Neural progenitor cell (in vitro differentiated cells): ENCODE data around the gene CYLD. TPM values are rescaled to one million over a fixed set of nuclear protein-coding genes. Genes with fewer than 3 reads are reported as not detected.

Source experiments
- DNase-seq: peaks from one replicate; pipeline ENCODE4 v3.0.0-alpha.2; 2016; ENCODE audit warnings: low spot score
- H2AFZ ChIP-seq: fragments of 200-600 bp; sonication (generic); replicated peaks from 2 replicates; pipeline ENCODE4 v1.6.1; 2016; ENCODE audit warnings: antibody characterized with exemption
- H3F3A ChIP-seq: fragments of 200-600 bp; sonication (generic); 2 replicates; pipeline ENCODE4 v1.6.1; 2016; ENCODE audit warnings: antibody characterized with exemption, low read depth
- H3K27ac ChIP-seq: fragments of 200-600 bp; sonication (generic); 2 replicates; pipeline ENCODE4 v1.5.1; 2016; ENCODE audit warnings: mild to moderate bottlenecking
- H3K27me3 ChIP-seq: fragments of 200-600 bp; sonication (generic); 2 replicates; pipeline ENCODE4 v1.6.1; 2016; ENCODE audit warnings: mild to moderate bottlenecking, moderate library complexity
- H3K36me3 ChIP-seq: fragments of 200-600 bp; sonication (generic); 2 replicates; pipeline ENCODE4 v1.5.1; 2016
- H3K4me1 ChIP-seq: fragments of 200-600 bp; sonication (generic); 2 replicates; pipeline ENCODE4 v1.6.1; 2016; ENCODE audit warnings: mixed run types
- H3K4me2 ChIP-seq: fragments of 200-600 bp; sonication (generic); 2 replicates; pipeline ENCODE4 v1.6.1; 2016
- H3K4me3 ChIP-seq: fragments of 200-600 bp; sonication (generic); 2 replicates; pipeline ENCODE4 v1.5.1; 2016
- H3K79me2 ChIP-seq: fragments of 200-600 bp; sonication (generic); 2 replicates; pipeline ENCODE4 v1.6.1; 2016; ENCODE audit warnings: low read depth
- H3K9ac ChIP-seq: fragments of 200-600 bp; sonication (generic); 2 replicates; pipeline ENCODE4 v1.6.1; 2016
- H3K9me3 ChIP-seq: fragments of 200-600 bp; sonication (generic); 2 replicates; pipeline ENCODE4 v1.5.1; 2016; ENCODE audit warnings: low read depth
- H4K20me1 ChIP-seq: fragments of 200-600 bp; sonication (generic); 2 replicates; pipeline ENCODE4 v1.6.1; 2016; ENCODE audit warnings: low read depth
- H3K27ac Mint-ChIP-seq: 3 replicates; pipeline ENCODE4 v1.8.0; 2021; ENCODE audit warnings: mixed read lengths
- H3K27me3 Mint-ChIP-seq: 2 replicates; pipeline ENCODE4 v1.8.0; 2022; ENCODE audit warnings: low read depth, mild to moderate bottlenecking, inconsistent platforms, moderate library complexity, mixed read lengths; ENCODE audit not compliant: insufficient read depth
- H3K36me3 Mint-ChIP-seq: 3 replicates; pipeline ENCODE4 v1.8.0; 2021; ENCODE audit warnings: mixed read lengths
- H3K4me1 Mint-ChIP-seq: 3 replicates; pipeline ENCODE4 v1.8.0; 2021; ENCODE audit warnings: mixed read lengths
- H3K4me3 Mint-ChIP-seq: 3 replicates; pipeline ENCODE4 v1.8.0; 2021; ENCODE audit warnings: mild to moderate bottlenecking, moderate library complexity, mixed read lengths
- H3K9me3 Mint-ChIP-seq: 3 replicates; pipeline ENCODE4 v1.8.0; 2020; ENCODE audit warnings: mixed read lengths
- CTCF ChIP-seq: fragments of 200-600 bp; sonication (generic); IDR thresholded peaks from 2 replicates; pipeline ENCODE4 v1.5.1; 2017; ENCODE audit warnings: antibody characterized with exemption, mild to moderate bottlenecking
- EZH2 ChIP-seq: fragments of 200-600 bp; sonication (generic); IDR thresholded peaks from 2 replicates; pipeline ENCODE4 v1.6.1; 2017; ENCODE audit warnings: antibody characterized with exemption, mild to moderate bottlenecking, moderate library complexity
- EZH2phosphoT487 ChIP-seq: fragments of 200-600 bp; sonication (generic); IDR thresholded peaks from 2 replicates; pipeline ENCODE4 v1.6.1; 2017; ENCODE audit warnings: antibody characterized with exemption
- microRNA-seq: library from miRNA; unstranded; fragments of <30 nt; microRNA quantifications from one replicate; pipeline ENCODE4, GENCODE V29; 2016
- small RNA-seq: library from RNA; depleted of rRNA; stranded (forward); fragments of <200 nt; gene quantifications from one replicate; pipeline ENCODE3, GENCODE V24; 2015
- total RNA-seq: library from RNA; depleted of rRNA; stranded (reverse); fragments of >200 nt; gene quantifications from 2 replicates; pipeline ENCODE4 v1.2.3, GENCODE V29; 2015; ENCODE audit warnings: low replicate concordance

Gene CYLD
- total RNA-seq, 1 donor from 2014 or later: 22.0 TPM

GRCh38 chr16:50847166-50847565 is 105.3 kb downstream of the CYLD start:
- no peak overlapping the region for H3K4me3 Mint-ChIP-seq
- no peak overlapping the region for H3K27ac Mint-ChIP-seq
- H3K36me3 Mint-ChIP-seq: no peaks in the 10 kb centered on the region

GRCh38 chr16:50848755-50849514 is 107.0 kb downstream of the CYLD start:
- Histone ChIP-seq H3K36me3 (no peaks in the 10 kb centered on the region), H3K27me3 (no peaks in the 10 kb centered on the region), H3K79me2 (no peaks in the 10 kb centered on the region), H3K9me3 (no peaks in the 10 kb centered on the region), H3K4me1 (peaks cover 14% of the 10 kb centered on the region), H3F3A (no peaks in the 10 kb centered on the region), H3K27ac (no peak overlapping the region), H3K9ac (no peak overlapping the region), H4K20me1 (no peaks in the 10 kb centered on the region), H3K4me3 (no peak overlapping the region), H3K4me2 (no peak overlapping the region), H2AFZ (no peak overlapping the region)
- no peak overlapping the region for H3K4me3 Mint-ChIP-seq
- H3K4me1 Mint-ChIP-seq: no peaks in the 10 kb centered on the region
- H3K27ac Mint-ChIP-seq: no peak overlapping the region
- no peaks in the 10 kb centered on the region for H3K36me3 Mint-ChIP-seq
- no peak for DNase-seq
- TF ChIP-seq EZH2phosphoT487 (no peak), CTCF (no peak), EZH2 (no peak)
- H3K9me3 Mint-ChIP-seq: no peaks in the 10 kb centered on the region
- peaks cover 3% of the 10 kb centered on the region for H3K27me3 Mint-ChIP-seq

More at GRCh38 chr16:50847166-50847565, 105.3 kb downstream of the CYLD start:
- Histone ChIP-seq H3K4me1 (peaks cover 14% of the 10 kb centered on the region), H3F3A (no peaks in the 10 kb centered on the region), H3K27ac (no peak overlapping the region), H3K27me3 (peaks cover 4% of the 10 kb centered on the region), H3K9me3 (no peaks in the 10 kb centered on the region), H3K4me3 (no peak overlapping the region), H3K4me2 (no peak overlapping the region), H4K20me1 (no peaks in the 10 kb centered on the region), H3K79me2 (no peaks in the 10 kb centered on the region), H3K9ac (no peak overlapping the region), H2AFZ (no peak overlapping the region), H3K36me3 (no peaks in the 10 kb centered on the region)
- Mint-ChIP-seq H3K9me3 (no peaks in the 10 kb centered on the region), H3K27me3 (peaks cover 3% of the 10 kb centered on the region), H3K4me1 (no peaks in the 10 kb centered on the region)
- DNase-seq: no peak
- TF ChIP-seq EZH2phosphoT487 (no peak), EZH2 (no peak), CTCF (no peak)

Small RNA genes lying within 50 kb of the gene (microRNA-seq; reads per million reads assigned to microRNA genes)
- not detected for gene MIR3181

Small RNA genes lying within 50 kb of the gene (small RNA-seq; reads per million reads assigned to genes)
- gene MIR3181: not detected

Other genes starting within 250 kb of the CYLD start
- 3.3 and 5.3 TPM in 2 replicates for gene NKD1, start 193.7 kb upstream of the CYLD start, total RNA-seq
- gene SNX20, start 60.8 kb upstream of the CYLD start, total RNA-seq: not detected in 2 replicates
- gene NOD2, start 48.5 kb upstream of the CYLD start, total RNA-seq: 0.22 TPM in 1 of 2 replicates, not detected in the other